Measurements from ENCODE around the gene TAL1.

Gene TAL1

GRCh38 chr1:47229886-47230691, 1.9 kb downstream of the TAL1 start:
- no peak for DNase-seq (ENCODE audit: low spot score)

GRCh38 chr1:47229031-47229885, 2.8 kb downstream of the TAL1 start:
- DNase-seq (ENCODE audit: low spot score): no peak

- no peak for DNase-seq (ENCODE audit: low spot score)
These were observed 3.4 kb downstream of the TAL1 start for GRCh38 chr1:47228644-47229030.

- DNase-seq (ENCODE audit: low spot score): no peak
These were observed 4.4 kb downstream of the TAL1 start for GRCh38 chr1:47227341-47228232.

- no peak for DNase-seq (ENCODE audit: low spot score)
These were observed 5.2 kb downstream of the TAL1 start for GRCh38 chr1:47226839-47227215.

GRCh38 chr1:47226121-47226838, 5.7 kb downstream of the TAL1 start:
- DNase-seq (ENCODE audit: low spot score): no peak

- DNase-seq (ENCODE audit: low spot score): no peak
These were observed 6.5 kb downstream of the TAL1 start for GRCh38 chr1:47225430-47226100.

GRCh38 chr1:47224676-47225399, 7.2 kb downstream of the TAL1 start:
- DNase-seq (ENCODE audit: low spot score): no peak

- no peak for DNase-seq (ENCODE audit: low spot score)
These were observed 7.9 kb downstream of the TAL1 start for GRCh38 chr1:47223921-47224675.

- DNase-seq (ENCODE audit: low spot score): no peak
These were observed 8.7 kb downstream of the TAL1 start for GRCh38 chr1:47223174-47223920.

GRCh38 chr1:47222476-47222875, 9.5 kb downstream of the TAL1 start:
- no peak for DNase-seq (ENCODE audit: low spot score)

- DNase-seq (ENCODE audit: low spot score): no peak
These were observed 12.3 kb downstream of the TAL1 start for GRCh38 chr1:47219590-47220220.

- DNase-seq (ENCODE audit: low spot score): no peak
These were observed 13.0 kb downstream of the TAL1 start for GRCh38 chr1:47219001-47219400.

- DNase-seq (ENCODE audit: low spot score): no peak
These were observed 15.6 kb downstream of the TAL1 start for GRCh38 chr1:47216278-47217059.

- DNase-seq (ENCODE audit: low spot score): no peak
These were observed 16.3 kb downstream of the TAL1 start for GRCh38 chr1:47215713-47216112.

GRCh38 chr1:47214549-47214948, 17.5 kb downstream of the TAL1 start:
- no peak for DNase-seq (ENCODE audit: low spot score)

- DNase-seq (ENCODE audit: low spot score): no peak
These were observed 18.6 kb downstream of the TAL1 start for GRCh38 chr1:47213230-47213963.
